Fibroblast of skin of abdomen (primary cell): ENCODE measurements around the gene UMOD.
"Not testable (repeated sequence)": the region's sequence is repeated elsewhere in the genome, so short reads cannot be mapped to it uniquely, and the experiment has no call there.

Experiments used
- DNase-seq: peaks from one replicate; pipeline ENCODE4 v3.0.0-alpha.2; 2013

UMOD gene

DNA sequence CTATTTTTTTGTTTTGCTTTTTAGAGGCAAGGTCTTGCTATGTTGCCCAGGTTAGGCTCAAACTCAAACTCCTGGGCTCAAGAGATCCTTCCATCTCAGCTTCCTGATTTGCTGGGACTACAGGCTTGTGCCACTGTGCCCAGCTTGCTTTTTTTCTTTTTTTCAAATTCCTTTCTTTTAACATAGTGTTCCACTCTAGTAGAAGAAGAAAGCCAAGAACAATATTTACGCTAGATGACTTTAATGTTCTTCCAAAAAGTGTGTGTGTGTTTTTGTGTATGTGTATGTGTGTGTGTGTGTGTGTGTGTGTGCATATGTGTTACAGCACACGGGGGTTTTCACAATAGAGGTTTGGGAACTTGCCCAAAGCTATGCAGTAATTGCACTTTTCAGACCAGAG lies 10.7 kb upstream of the UMOD start:
- no peak for DNase-seq

DNA sequence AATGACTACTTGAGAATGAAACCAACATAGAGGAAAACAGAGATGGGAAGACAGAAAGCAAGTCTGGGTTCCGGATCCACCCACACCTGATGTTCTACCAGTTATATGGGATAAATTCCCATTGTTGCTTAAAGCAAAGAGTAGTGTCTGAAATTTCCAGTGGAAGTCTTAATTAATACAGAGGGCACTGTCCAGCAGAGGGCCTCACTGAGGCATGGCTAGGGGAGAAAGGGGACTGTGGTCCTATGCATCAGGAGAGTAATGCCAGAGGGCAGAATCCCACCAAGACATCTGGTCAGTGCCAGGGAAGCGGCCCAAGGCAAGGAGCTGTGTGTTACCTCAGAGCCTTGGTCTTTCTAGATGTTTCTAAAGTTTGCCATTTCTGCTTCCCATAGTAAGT lies 7.5 kb upstream of the UMOD start:
- DNase-seq, result no peak

DNA sequence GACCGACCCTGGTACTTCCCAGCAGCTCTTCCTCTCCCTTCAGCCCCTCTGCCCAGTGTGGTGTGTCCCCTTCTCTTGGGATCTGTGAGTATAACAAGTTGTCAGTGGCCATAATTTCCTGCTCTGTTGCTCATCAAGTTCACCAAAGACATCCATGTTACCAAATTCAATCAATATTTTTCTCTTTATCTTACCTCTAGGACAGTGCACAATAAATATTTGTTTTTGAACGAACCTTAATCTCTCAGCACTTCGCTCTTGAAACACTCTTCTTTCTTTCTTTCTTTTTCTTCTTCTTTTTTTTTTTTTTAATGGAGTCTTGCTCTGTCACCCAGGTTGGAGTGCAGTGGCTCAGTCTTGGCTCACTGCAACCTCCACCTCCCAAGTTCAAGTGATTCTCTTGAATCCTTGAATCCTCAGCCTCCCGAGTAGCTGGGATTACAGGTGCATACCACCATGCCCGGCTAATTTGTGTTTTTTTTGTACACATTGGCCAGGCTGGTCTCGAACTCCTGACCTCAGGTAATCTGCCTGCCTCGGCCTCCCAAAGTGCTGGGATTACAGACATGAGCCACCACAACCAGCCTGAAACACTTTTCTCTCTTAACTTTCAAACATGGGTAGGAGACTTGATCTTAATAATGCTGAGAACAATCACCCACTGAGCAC lies 2.7 kb upstream of the UMOD start:
- DNase-seq, result no peak

DNA sequence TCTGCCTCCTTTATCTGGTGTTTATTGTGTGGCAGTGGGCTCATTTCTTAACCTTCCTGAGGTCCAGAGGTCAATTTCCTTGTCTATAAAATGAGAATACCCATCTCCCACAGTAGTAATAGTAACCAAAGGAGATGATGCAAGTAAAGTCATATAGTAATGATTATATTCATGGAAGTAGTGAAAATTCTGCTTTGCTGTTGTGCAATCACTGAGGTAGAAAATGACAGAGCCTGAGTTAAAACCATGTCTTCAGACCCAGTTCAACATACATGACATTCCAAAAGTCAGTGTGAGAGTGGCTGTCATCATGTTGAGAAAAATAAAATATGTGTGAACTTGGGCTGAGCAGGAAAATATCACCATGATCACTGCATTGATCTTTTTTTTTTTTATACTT lies 864 bp upstream of the UMOD start:
- DNase-seq, result no peak

DNA sequence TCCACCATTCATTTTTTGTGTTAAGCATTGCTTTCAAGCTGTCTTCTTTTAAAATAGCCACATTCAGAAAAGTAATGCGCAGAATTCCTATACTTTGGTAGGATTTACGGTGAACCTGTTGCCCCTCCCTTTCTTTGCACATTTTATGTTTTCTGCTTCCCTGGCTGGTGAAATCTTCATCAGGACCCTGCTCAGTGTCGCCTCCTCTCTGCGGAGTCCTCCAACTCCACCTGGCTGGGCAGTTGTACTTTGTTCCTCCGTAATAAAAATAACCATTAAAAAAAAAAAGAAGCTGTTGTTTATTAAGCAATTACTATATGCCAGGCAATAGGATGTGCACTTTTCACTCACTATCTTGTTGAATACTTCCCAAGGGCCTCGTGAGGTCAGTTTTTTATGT lies 2.9 kb downstream of the UMOD start:
- DNase-seq, result no peak

DNA sequence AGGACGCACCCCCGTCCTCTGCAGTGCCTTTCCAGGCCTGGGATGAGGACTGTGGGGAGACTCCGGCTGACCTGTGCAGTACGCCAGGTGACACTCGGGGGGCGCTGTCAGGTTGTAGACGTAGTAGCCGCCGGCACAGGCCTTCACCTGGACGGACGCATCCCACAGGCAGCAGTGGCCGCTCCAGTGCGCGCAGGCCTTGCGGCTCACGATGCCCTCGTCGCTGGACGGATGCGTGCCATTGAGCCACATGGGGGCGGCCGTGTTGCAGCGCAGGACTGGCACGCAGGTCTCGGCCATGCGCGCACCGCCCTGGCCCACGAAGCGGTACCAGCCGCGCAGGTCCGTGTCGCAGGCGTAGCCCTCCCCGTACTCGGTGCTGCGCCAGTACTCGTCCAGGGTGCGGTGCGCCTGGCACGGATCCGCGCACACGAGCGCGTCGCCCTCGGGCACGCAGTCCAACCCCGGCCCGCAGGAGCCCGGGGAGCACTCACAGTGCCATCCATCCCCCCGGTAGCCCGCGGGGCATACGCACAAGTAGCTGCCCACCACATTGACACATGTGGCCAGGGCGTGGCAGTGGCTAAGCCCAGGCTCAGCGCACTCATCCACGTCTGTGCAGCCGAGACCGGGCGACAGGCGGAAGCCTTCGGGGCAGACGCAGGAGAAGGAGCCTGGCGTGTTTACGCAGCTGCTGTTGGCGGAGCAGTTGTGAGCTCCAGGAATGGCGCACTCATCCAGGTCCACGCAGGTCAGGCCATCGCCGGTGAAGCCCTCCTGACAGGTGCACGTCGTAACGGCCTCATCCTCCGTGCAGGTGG lies 3.9 kb downstream of the UMOD start:
- DNase-seq, result no peak

DNA sequence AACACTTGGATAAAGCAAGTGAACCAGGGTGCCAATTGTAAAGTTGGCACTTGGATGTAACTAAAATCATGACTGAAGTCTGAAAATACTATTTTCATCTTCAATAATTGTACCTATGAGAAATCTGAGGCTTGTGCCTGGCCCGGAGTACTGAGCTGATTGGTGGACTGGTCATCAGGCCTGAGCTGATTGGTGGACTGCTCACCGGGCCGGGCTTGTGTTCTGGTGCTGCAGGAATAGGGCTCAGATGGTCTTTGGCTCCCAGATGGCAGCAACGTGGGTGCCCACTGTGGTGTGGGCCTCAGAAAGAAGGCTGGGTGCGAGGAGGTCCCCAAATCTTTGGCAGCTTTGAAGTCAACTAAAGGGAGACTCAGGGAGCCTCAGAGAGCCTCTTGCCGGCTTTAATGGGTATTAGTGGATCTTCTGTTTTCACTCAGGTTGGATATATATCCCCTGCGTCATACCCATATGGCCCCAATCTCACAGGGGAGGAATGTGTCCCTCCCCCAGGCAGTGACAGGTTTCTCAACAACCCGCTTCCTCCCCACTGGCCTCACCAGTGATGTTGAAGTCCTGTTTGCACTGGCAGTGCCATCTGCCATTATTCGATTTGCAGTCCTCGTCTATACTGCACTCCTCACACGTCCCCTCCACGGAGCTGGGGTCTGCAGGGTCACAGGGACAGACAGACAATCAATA lies 4.7 kb downstream of the UMOD start:
- no peak for DNase-seq

DNA sequence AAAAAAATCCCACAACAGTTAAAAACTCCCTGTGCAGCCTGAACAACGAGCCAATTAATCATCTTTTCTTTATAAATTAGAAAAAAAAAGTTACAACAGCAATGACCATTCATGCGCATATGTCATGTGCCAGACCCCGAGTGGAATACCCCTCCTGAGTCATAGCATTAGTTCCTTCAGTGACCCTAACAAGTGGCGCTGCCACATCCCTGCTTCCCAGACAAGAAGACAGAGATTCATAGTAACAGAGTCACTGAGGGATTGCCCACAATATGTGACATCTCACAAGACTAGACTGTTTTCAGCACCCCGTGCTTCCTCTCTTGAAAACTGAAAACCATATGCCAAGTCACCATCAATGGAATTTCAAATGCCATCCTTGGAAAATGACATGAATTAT lies 7.9 kb downstream of the UMOD start:
- no peak for DNase-seq

DNA sequence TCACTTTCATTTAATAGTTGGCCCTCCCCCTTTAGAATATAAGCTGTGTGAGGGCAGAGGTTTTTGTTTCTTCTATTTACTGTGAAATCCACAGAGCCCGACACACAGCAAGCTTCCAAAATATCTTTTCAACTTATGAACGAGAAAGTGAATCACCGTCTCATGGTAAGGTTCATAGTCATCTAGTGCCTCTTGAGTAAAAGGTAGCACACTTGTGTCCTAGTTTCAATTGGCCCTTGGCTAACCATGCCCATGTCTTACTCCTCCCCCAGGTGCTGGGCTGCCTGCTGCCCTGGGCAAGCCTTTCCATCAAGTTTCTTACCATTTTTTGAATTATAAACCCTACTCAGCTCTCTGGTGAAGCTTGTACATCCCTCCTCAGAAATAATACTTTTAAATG lies 12.8 kb downstream of the UMOD start:
- DNase-seq, result no peak

DNA sequence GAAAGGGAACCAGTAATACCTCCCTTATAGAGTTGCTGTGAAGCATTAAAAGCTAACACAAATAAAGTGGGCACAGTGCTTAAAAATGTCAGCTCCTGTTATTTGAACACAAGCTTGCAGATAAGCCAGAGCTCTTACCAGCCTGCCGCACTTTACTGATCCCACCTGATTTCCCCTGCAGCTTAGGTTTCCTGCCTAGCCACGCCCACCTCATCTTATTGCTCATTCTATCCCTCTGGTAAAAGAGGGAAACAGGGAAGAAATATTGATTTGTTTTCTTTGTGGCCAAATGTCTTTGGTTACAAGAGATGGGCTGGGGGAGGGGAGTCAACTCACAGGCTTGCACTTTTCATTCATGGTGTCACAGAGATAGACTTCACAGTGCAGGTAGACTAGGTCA lies 15.6 kb downstream of the UMOD start:
- no peak for DNase-seq

DNA sequence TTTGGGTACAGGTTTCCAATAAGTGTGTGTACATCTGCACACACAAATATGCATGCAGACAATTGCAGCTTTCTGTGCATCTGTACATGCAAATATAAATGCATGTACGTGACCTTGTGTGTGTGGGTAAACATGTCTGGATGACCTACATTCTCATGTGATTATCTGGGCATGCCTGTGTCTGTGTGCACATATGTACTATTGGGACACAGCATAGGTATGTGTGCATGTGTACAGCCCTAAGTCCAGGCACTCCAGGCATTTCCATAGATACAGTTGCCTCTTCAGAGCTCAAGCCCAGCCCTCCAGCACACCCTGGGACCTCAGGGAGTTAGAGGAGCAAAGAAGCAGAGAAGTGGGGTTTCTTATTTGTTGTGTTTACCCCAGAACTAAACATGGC lies 18.1 kb downstream of the UMOD start:
- DNase-seq, result no peak

DNA sequence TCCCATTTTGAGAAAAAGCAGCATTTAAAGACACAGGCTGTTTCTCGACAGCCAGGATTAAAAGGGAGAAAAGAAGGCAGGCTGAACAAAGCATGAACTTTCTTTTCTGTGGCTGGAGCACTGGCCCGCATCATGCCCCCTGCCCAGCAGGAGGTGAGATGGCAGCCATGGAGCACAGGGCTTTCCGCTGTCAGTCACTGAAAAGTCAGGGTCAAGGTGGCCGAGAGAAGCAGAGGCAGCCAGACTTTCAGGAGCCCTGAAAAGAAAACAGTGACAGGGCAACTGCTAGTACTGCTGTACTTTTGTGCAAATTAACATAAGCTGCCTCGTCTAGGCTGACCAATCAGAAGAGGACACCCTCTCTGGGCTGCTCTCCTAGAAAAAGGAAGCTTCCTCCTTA lies 19.4 kb downstream of the UMOD start:
- no peak for DNase-seq

DNA sequence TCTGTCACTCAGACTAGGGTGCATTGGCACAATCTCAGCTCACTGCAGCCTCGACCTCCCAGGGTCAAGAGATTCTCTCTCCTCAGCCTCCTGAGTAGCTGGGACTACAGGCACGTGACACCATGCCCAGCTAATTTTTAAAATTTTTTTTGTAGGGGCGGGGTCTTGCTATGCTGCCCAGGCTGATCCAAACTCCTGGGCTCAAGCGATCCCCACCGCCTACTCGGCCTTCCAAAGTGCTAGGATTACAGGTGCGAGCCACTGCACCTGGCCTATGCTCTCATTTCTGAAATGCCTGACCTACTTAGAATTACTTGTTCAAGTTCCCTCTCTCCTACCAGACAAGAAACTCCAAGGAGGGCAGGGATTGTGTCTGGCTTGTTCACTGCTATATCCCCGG lies 20.1 kb downstream of the UMOD start:
- no peak for DNase-seq

DNA sequence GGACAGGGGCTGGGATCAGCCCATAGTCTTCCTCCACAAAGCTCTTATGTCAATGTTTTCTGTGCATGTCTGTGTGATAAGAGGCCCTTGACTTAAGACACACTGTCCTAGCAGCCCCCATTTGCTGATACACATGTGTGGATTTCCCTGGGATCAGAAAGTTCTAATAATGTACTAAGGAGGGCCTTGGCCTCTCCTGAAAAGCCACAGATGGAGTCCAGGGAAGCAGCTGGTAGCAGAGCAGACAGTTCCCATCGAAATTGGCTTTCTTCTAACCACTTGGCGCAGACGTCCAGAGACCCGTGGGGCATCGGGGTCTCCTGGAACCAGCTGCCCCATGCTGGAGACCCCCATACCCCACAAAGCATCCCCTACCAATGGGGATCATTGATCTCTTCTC lies 20.9 kb downstream of the UMOD start:
- DNase-seq, result no peak

DNA sequence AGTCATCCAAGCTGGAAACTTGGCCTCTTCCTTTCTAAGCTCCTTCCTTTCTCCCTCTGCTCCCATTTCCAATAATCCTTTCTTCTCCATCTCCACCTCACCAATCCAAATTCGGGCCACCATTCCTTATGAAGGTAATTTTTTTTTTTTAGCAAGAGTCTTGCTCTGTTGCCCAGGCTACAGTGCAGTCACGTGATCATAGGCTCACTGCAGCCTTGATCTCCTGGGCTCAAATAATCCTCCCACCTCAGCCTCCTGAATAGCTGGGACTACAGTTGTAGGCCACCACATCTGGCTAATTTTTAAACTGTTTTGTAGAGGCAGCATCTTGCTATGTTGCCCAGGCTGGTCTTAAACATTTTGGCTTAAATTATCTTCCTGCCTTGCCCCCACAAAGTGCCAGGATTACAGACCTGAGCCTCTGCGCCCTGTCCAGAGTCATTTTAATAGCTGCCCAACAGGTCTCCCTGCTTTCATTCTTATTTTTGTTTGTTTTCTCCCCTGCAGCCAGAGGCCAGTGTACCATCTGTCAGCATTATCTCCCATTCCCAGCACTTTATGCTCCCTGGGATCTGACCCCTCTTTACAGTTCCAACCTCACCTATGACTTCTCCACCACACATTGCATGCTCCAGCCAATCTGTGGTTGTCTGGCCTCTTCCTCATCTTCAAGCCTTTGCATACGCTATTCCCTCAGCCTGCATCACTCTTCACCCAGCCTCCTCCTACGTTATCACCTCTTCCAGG lies 22.9 kb downstream of the UMOD start:
- no peak for DNase-seq

DNA sequence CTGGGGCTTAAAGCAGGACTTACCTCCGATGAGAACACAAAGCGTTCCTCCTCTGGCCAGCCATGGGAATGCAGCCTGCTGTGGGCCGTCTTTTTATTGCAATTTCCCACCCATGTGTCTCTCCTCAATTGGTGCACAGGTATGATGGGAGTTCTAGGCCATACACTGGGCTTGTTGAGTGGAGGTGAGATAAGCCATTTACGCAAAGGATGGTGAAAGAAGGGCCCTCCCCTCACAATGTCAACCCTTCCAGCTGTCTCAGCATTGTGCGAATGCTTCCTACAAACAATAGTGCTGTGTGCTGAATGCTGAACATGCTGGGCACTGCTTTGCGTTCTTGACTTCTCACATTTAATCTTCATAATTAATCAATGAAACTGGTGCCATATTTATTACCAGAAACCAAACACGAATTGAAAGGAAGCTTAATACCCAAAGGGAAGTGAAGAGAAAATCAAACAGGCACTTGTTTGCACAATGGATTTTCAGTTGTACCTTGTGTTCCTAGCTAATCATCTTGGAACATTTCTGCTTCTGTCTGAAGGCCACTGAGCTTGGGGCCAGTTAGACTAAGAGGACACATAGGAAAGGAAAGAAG lies 25.0 kb downstream of the UMOD start, which contains the start of gene GP2:
TSS of gene GP2 (minus strand) at position 70 of the 598 bp plus-strand sequence. CDS start 1,082 bp downstream, outside the sequence.
- DNase-seq, result no peak

DNA sequence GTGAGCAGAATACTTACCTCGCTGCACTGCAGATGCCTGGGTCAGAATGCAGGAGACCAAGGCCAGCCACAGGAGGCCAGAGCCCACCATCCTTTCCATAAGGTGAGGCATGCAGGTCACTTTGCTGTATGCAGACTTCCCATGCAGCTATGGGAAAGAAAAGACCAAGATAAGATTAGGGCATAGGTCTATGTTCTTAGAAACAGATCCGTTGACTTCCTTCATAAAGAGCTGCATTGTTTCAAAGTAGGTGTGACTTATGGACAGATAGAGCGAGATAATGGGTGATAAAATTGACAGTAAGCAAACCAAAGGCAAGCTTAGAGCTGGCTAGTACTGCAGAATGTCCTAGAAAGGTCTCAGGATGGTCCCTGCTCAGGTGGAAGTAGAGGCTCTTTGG lies 26.2 kb downstream of the UMOD start:
- no peak for DNase-seq

DNA sequence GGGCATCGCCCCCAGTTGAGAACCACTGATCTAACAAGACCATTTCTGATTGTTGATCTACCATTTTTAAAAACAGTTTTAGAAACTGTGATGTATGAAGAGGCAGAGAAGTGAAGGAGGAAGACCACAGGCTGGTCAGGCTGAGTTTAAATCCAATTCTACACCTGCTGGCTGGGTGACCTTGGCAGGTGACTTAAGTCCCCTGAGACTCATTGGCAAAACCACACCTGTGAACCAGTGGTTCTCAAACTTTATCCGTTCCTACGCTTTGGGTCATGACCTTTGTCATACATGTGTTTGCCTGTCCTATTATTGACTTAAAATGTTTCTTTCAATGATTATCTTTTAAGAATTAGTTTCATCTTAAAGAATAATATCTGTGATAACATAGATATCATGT lies 27.5 kb downstream of the UMOD start:
- no peak for DNase-seq

DNA sequence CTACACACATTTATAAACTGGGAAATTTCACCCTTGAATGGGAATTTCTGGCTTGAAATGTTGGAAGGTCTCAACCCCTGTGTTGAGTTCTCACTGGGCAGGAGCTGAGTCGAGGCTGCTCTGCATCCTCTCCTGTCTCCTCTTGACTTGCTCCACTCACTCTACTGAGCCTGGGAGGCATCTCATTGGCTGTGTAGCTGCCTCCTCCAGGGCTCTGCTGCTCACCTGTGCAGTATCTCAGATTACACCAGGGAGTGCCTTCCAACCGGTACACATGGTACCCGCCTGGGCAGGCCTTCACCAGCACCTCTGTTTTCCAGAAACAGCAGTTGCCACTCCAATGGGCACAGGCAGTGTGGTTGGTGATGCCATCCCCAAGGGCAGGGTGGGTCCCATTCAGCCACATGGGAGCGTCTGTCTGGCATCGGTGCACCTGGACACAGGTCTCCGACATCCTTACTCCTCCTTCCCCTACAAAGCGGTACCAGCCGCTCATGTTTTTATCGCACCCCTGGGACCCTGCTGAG lies 28.9 kb downstream of the UMOD start:
- no peak for DNase-seq

DNA sequence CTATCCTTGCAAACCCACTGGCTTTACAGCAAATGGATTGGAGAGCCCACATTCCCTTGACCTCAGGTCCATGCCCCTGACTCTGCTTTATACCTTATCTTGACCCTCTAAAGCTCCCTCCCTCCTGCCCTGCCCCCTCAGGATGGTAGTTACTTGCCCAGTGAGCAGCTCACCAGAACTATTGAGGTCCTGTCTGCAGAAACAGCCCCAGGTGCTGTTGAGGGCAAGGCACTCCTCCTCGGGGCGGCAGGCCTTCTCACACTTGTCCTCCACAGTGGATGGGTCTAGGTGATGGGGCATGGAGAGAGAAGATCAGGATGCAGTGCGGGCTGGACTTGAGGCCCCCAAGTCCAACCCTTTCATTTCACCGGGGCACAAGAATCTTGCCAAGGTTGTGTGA lies 29.8 kb downstream of the UMOD start:
- DNase-seq, result no peak

DNA sequence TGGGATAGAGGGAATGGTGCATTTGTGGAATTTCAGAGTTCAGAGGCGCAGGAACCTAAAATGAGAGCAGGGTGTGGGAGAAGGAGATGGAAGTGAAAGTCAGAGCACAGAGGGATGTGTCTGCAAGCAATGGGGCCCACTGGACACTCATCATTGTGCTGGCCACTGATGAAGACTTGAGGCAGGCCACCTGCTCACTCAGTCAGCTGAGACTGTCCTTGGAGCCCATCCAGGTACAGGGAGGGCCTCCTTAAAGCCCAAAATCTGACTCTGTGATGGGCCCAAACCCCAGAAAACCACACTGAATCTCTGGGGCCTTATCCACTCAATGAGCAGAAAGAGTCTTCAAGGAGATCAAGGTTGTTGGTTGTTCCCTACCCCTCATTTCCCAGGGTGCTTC lies 30.8 kb downstream of the UMOD start:
- no peak for DNase-seq

DNA sequence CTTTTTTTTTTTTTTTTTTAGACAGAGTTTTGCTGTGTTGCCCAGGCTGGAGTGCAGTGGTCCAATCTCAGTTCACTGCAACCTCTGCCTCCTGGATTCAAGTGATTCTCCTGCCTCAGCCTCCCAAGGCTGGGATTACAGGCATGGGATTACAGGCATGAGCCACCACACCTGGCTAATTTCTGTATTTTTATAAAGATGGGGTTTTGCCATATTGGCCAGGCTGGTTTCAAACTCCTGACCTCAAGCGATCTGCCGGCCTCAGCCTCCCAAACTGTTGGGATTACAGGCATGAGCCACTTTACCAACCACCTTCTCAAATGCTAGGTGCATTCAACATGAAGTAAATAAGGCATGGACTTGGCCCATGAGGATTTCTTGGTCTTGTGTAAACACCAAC lies 31.5 kb downstream of the UMOD start:
- DNase-seq, result not testable (repeated sequence)
